ENCODE data around the gene ERICH4. TPM values are rescaled to one million over a fixed set of nuclear protein-coding genes. Genes with fewer than 3 reads are reported as not detected.

Gene ERICH4
- total RNA-seq, 3 donors from 2014 or later (not counting 1 experiment from before 2014, with no cell fraction given), result not detected

- ATAC-seq (no peak), DNase-seq (no peak)
- Histone ChIP-seq H3K9me3 (ENCODE audit: control insufficient read depth, insufficient read depth, low read length) (no peaks in the 10 kb centered on the region), H3K4me1 (ENCODE audit: control insufficient read depth, insufficient read depth, low read length) (peaks cover 13% of the 10 kb centered on the region), H3K27me3 (ENCODE audit: control insufficient read depth, insufficient read depth, low read length) (peaks cover 3% of the 10 kb centered on the region), H3K36me3 (ENCODE audit: control insufficient read depth, insufficient read depth, low read length) (no peaks in the 10 kb centered on the region), H3K27ac (ENCODE audit: low read length) (no peak overlapping the region), H3K4me3 (ENCODE audit: low read length) (no peak overlapping the region)
- Mint-ChIP-seq H3K27ac (no peak overlapping the region), H3K4me3 (no peak overlapping the region), H3K9me3 (no peaks in the 10 kb centered on the region), H3K27me3 (ENCODE audit: low read depth in 2 of 2) (peaks cover 2 to 17% of the 10 kb centered on the region in 2 donors), H3K36me3 (no peaks in the 10 kb centered on the region), H3K4me1 (no peaks in the 10 kb centered on the region)
- intact Hi-C loops (cut with micrococcal nuclease), result no loop called here
- no peak for TF ChIP-seq CTCF (IDR thresholded peaks at IDR 0.05)
- WGBS (ENCODE audit: insufficient coverage), result 83% methylated on average over 6 of the region's 6 CpGs
These were observed 978 bp downstream of the ERICH4 start for GRCh38 chr19:41443813-41444455.

- H3K27me3 Mint-ChIP-seq (ENCODE audit: low read depth in 2 of 2), result peaks cover 14 to 22% of the 10 kb centered on the region in 2 donors
- no peaks in the 10 kb centered on the region for H3K9me3 Mint-ChIP-seq
- Histone ChIP-seq H3K27me3 (ENCODE audit: control insufficient read depth, insufficient read depth, low read length) (peaks cover 3% of the 10 kb centered on the region), H3K27ac (ENCODE audit: low read length) (no peak overlapping the region), H3K36me3 (ENCODE audit: control insufficient read depth, insufficient read depth, low read length) (no peaks in the 10 kb centered on the region), H3K4me3 (ENCODE audit: low read length) (no peak overlapping the region), H3K9me3 (ENCODE audit: control insufficient read depth, insufficient read depth, low read length) (no peaks in the 10 kb centered on the region), H3K4me1 (ENCODE audit: control insufficient read depth, insufficient read depth, low read length) (peaks cover 9% of the 10 kb centered on the region)
- peaks cover 0 to 8% of the 10 kb centered on the region in 2 donors for H3K4me1 Mint-ChIP-seq
- intact Hi-C loops (cut with micrococcal nuclease), result no loop called here
- 69% methylated on average over 5 of the region's 5 CpGs for WGBS (ENCODE audit: insufficient coverage)
- no peaks in the 10 kb centered on the region for H3K36me3 Mint-ChIP-seq
- no peak for DNase-seq
- no peak for TF ChIP-seq CTCF (IDR thresholded peaks at IDR 0.05)
- H3K4me3 Mint-ChIP-seq, result no peak overlapping the region
- H3K27ac Mint-ChIP-seq, result no peak overlapping the region
- no peak for ATAC-seq
These were observed 2.6 kb downstream of the ERICH4 start for GRCh38 chr19:41445575-41445974.

- H3K4me3 ChIP-seq (ENCODE audit: low read length), result no peak overlapping the region
- H3K36me3 ChIP-seq (ENCODE audit: control insufficient read depth, insufficient read depth, low read length), result no peaks in the 10 kb centered on the region
- DNase-seq (no peak), ATAC-seq (no peak)
- intact Hi-C loops (cut with micrococcal nuclease), result no loop called here
- TF ChIP-seq CTCF (IDR thresholded peaks at IDR 0.05), result no peak
- no peaks in the 10 kb centered on the region for H3K9me3 ChIP-seq (ENCODE audit: control insufficient read depth, insufficient read depth, low read length)
- peaks cover 9% of the 10 kb centered on the region for H3K4me1 ChIP-seq (ENCODE audit: control insufficient read depth, insufficient read depth, low read length)
- peaks cover 0 to 8% of the 10 kb centered on the region in 2 donors for H3K4me1 Mint-ChIP-seq
- peaks cover 3% of the 10 kb centered on the region for H3K27me3 ChIP-seq (ENCODE audit: control insufficient read depth, insufficient read depth, low read length)
- peaks cover 14 to 22% of the 10 kb centered on the region in 2 donors for H3K27me3 Mint-ChIP-seq (ENCODE audit: low read depth in 2 of 2)
- no peak overlapping the region for H3K4me3 Mint-ChIP-seq
- H3K36me3 Mint-ChIP-seq, result no peaks in the 10 kb centered on the region
- 64% methylated on average over 12 of the region's 12 CpGs for WGBS (ENCODE audit: insufficient coverage)
- no peak overlapping the region for H3K27ac ChIP-seq (ENCODE audit: low read length)
- no peak overlapping the region for H3K27ac Mint-ChIP-seq
- H3K9me3 Mint-ChIP-seq, result no peaks in the 10 kb centered on the region
These were observed 4.9 kb downstream of the ERICH4 start for GRCh38 chr19:41447732-41448332.
